ENCODE measurements around the gene TMEM150B. TPM values are rescaled to one million over a fixed set of nuclear protein-coding genes. Genes with fewer than 3 reads are reported as not detected.
"Not testable (repeated sequence)": the region's sequence is repeated elsewhere in the genome, so short reads cannot be mapped to it uniquely, and the experiment has no call there.

Gene TMEM150B
- total and polyA plus RNA-seq, 2 donors (not counting 1 experiment from before 2014, with no cell fraction given): not detected

- Histone ChIP-seq H3K79me2 (ENCODE audit: control insufficient read depth, insufficient read depth, low read length) (no peaks in the 10 kb centered on the region), H3K9me3 (ENCODE audit: control insufficient read depth, insufficient read depth, low read depth, low read length) (no peaks in the 10 kb centered on the region), H4K20me1 (ENCODE audit: control insufficient read depth, extremely low read depth, insufficient read depth, low read length) (no peaks in the 10 kb centered on the region), H3K27ac (ENCODE audit: insufficient read depth, low read length) (no peak overlapping the region), H3K4me3 (replicated peaks in 1 of 4; ENCODE audit: control extremely low read depth in 1 of 4, insufficient read depth in 1 of 4, low read depth in 3 of 4, low read length in 4 of 4) (no peak overlapping the region), H3K9ac (ENCODE audit: insufficient read depth, low read length) (no peak overlapping the region), H2AFZ (ENCODE audit: low read length) (no peak overlapping the region), H3K4me1 (ENCODE audit: control insufficient read depth, extremely low read depth, insufficient read depth, low read length) (peaks cover 3% of the 10 kb centered on the region), H3K27me3 (ENCODE audit: control insufficient read depth, insufficient read depth, low read length) (peaks cover 5% of the 10 kb centered on the region), H3K4me2 (ENCODE audit: extremely low read depth, insufficient read depth, low read length) (no peak overlapping the region), H3K36me3 (ENCODE audit: control insufficient read depth, insufficient read depth, low read length) (no peaks in the 10 kb centered on the region)
- DNase-seq (ENCODE audit: low read depth in 2 of 2): no peak
- TF ChIP-seq EZH2 (IDR thresholded peaks at IDR 0.05; ENCODE audit: low read length, missing control alignments) (no peak), CTCF (conservative IDR thresholded peaks at IDR 0.05 in 1 of 2, IDR thresholded peaks at IDR 0.05 in 1 of 2; ENCODE audit: low read depth in 1 of 2, low read length in 2 of 2) (no peak)
These were observed 8.7 kb upstream of the TMEM150B start for GRCh38 chr19:55333870-55334269.

GRCh38 chr19:55329791-55330190, 4.7 kb upstream of the TMEM150B start:
- not testable (repeated sequence) for H3K36me3 ChIP-seq (ENCODE audit: control insufficient read depth, insufficient read depth, low read length); H3K4me3 ChIP-seq (replicated peaks in 1 of 4; ENCODE audit: control extremely low read depth in 1 of 4, insufficient read depth in 1 of 4, low read depth in 3 of 4, low read length in 4 of 4); H3K9ac ChIP-seq (ENCODE audit: insufficient read depth, low read length); H4K20me1 ChIP-seq (ENCODE audit: control insufficient read depth, extremely low read depth, insufficient read depth, low read length); H3K9me3 ChIP-seq (ENCODE audit: control insufficient read depth, insufficient read depth, low read depth, low read length); H2AFZ ChIP-seq (ENCODE audit: low read length); H3K27me3 ChIP-seq (ENCODE audit: control insufficient read depth, insufficient read depth, low read length); H3K79me2 ChIP-seq (ENCODE audit: control insufficient read depth, insufficient read depth, low read length); H3K4me1 ChIP-seq (ENCODE audit: control insufficient read depth, extremely low read depth, insufficient read depth, low read length); H3K27ac ChIP-seq (ENCODE audit: insufficient read depth, low read length); H3K4me2 ChIP-seq (ENCODE audit: extremely low read depth, insufficient read depth, low read length)
- peak in 1 of 2 donors; percentile 58 for DNase-seq (ENCODE audit: low read depth in 2 of 2)

GRCh38 chr19:55328774-55329318, 3.7 kb upstream of the TMEM150B start:
- not testable (repeated sequence) for H3K4me2 ChIP-seq (ENCODE audit: extremely low read depth, insufficient read depth, low read length); H3K9ac ChIP-seq (ENCODE audit: insufficient read depth, low read length); H4K20me1 ChIP-seq (ENCODE audit: control insufficient read depth, extremely low read depth, insufficient read depth, low read length); H2AFZ ChIP-seq (ENCODE audit: low read length); H3K79me2 ChIP-seq (ENCODE audit: control insufficient read depth, insufficient read depth, low read length); H3K36me3 ChIP-seq (ENCODE audit: control insufficient read depth, insufficient read depth, low read length); H3K27me3 ChIP-seq (ENCODE audit: control insufficient read depth, insufficient read depth, low read length); DNase-seq (ENCODE audit: low read depth in 2 of 2); H3K4me3 ChIP-seq (replicated peaks in 1 of 4; ENCODE audit: control extremely low read depth in 1 of 4, insufficient read depth in 1 of 4, low read depth in 3 of 4, low read length in 4 of 4); H3K27ac ChIP-seq (ENCODE audit: insufficient read depth, low read length); H3K4me1 ChIP-seq (ENCODE audit: control insufficient read depth, extremely low read depth, insufficient read depth, low read length); H3K9me3 ChIP-seq (ENCODE audit: control insufficient read depth, insufficient read depth, low read depth, low read length)

- DNase-seq (ENCODE audit: low read depth in 2 of 2): no peak
These were observed 479 bp downstream of the TMEM150B start for GRCh38 chr19:55324662-55325061.

More at GRCh38 chr19:55324662-55325061, 479 bp downstream of the TMEM150B start:
- Histone ChIP-seq H3K36me3 (ENCODE audit: control insufficient read depth, insufficient read depth, low read length) (no peaks in the 10 kb centered on the region), H3K27ac (ENCODE audit: insufficient read depth, low read length) (no peak overlapping the region), H3K79me2 (ENCODE audit: control insufficient read depth, insufficient read depth, low read length) (no peaks in the 10 kb centered on the region), H2AFZ (ENCODE audit: low read length) (no peak overlapping the region), H3K4me3 (replicated peaks in 1 of 4; ENCODE audit: control extremely low read depth in 1 of 4, insufficient read depth in 1 of 4, low read depth in 3 of 4, low read length in 4 of 4) (no peak overlapping the region), H3K9ac (ENCODE audit: insufficient read depth, low read length) (no peak overlapping the region), H3K4me2 (ENCODE audit: extremely low read depth, insufficient read depth, low read length) (no peak overlapping the region), H3K9me3 (ENCODE audit: control insufficient read depth, insufficient read depth, low read depth, low read length) (no peaks in the 10 kb centered on the region), H4K20me1 (ENCODE audit: control insufficient read depth, extremely low read depth, insufficient read depth, low read length) (no peaks in the 10 kb centered on the region), H3K27me3 (ENCODE audit: control insufficient read depth, insufficient read depth, low read length) (peaks cover 5% of the 10 kb centered on the region), H3K4me1 (ENCODE audit: control insufficient read depth, extremely low read depth, insufficient read depth, low read length) (no peaks in the 10 kb centered on the region)
- TF ChIP-seq CTCF (conservative IDR thresholded peaks at IDR 0.05 in 1 of 2, IDR thresholded peaks at IDR 0.05 in 1 of 2; ENCODE audit: low read depth in 1 of 2, low read length in 2 of 2) (no peak), EZH2 (IDR thresholded peaks at IDR 0.05; ENCODE audit: low read length, missing control alignments) (no peak)

All from fibroblast of lung (primary cell).